GM19372 (cell line): ENCODE measurements around the gene XXYLT1.

Experiments used
- ATAC-seq: cut with Tn5 transposase; IDR thresholded peaks from one replicate; pipeline ENCODE4 v1.9.1; 2021; ENCODE audit warnings: mild to moderate bottlenecking, low read depth, moderate library complexity; ENCODE audit not compliant: unreplicated experiment

Gene XXYLT1

GRCh38 chr3:195210266-195210973 is 60.5 kb downstream of the XXYLT1 start:
- no peak for ATAC-seq

- ATAC-seq: no peak
Observed at GRCh38 chr3:195209847-195210265, 61.1 kb downstream of the XXYLT1 start.

GRCh38 chr3:195209083-195209846 is 61.7 kb downstream of the XXYLT1 start:
- ATAC-seq: no peak

- ATAC-seq: no peak
Observed at GRCh38 chr3:195208631-195209030, 62.3 kb downstream of the XXYLT1 start.

- ATAC-seq: no peak
Observed at GRCh38 chr3:195208183-195208582, 62.8 kb downstream of the XXYLT1 start.

DNA sequence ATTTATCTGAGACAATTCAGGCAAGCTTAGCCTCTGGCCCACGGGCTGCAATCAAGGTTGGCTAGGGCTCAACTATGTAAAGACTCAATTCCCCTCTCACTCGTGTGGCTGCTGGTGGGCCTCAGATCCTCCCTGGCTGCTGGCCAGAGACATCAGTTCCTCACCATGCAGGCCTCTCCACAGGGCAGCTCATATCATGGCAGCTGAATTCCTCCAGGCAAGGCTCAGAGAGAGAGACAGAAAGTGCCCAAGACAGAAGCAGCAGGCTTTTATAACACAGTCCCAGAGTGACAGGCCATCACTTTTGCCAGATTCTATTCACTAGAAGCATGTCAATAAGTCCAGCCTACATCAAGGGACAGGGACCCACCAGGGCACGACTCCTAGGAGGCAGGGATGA is 63.2 kb downstream of the XXYLT1 start:
- no peak for ATAC-seq

DNA sequence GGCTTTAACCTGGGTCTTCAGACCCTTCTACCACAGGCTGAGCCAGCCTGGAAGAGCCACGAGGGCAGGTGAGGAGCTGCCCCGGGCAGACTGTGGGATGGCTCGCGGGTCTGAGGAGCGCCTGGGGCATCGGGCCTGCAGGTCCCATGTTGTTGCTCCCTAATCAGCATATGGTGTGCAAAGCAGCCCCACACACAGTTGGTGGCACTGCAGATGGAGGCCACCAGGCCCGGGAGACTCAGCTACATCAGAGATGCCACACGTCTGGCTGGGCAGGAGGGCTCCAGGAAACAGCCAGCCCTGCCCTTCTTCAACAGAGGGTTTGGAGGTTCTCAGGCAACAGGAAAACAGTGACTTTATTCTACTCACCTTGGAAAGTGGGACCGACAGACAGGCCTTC is 63.9 kb downstream of the XXYLT1 start:
- ATAC-seq: no peak

DNA sequence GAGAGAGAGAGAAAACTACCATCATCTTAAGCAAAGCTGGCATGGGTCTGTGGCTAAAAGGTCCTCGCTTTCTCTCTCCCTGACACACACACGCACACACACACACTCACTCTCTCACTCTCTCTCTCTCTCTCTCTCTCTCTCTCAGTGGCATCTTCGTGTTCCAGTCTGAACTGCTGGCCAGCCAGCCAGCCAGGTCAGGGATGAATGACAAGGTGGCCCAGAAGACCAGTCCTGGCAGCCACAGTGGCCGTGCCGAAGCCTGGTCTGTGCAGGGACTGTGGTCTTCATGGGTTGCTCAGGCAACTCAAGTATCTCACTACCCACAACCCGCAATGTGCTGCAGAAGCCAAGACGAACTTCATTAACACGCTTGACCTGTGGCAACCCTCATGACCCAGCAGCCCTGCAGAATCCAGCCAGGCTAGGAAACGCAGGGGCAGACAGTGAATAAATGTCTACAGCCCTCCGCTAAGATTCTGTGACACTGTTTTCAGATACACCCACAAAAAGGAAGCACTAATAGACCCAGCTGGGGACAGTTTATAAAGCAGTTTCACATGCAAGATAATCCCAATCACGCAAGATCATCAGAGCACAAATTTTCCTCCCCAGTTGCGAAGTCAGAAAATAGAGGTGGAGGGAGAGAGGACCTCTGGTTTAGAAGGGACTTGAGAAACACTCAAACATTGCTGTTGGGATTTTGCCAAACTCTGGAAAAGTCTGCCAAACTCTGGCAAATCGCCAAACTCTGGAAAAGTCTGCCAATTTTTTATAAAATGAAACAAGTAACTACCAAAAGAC is 66.4 kb downstream of the XXYLT1 start:
- ATAC-seq: no peak

- ATAC-seq: no peak
Observed at GRCh38 chr3:195203606-195204005, 67.4 kb downstream of the XXYLT1 start.

- no peak for ATAC-seq
Observed at GRCh38 chr3:195201295-195201694, 69.7 kb downstream of the XXYLT1 start.

- no peak for ATAC-seq
Observed at GRCh38 chr3:195200010-195200822, 70.7 kb downstream of the XXYLT1 start.

GRCh38 chr3:195198426-195199346 is 72.3 kb downstream of the XXYLT1 start:
- no peak for ATAC-seq

- no peak for ATAC-seq
Observed at GRCh38 chr3:195197765-195198425, 73.1 kb downstream of the XXYLT1 start.

- no peak for ATAC-seq
Observed at GRCh38 chr3:195196266-195196665, 74.7 kb downstream of the XXYLT1 start.

- ATAC-seq: no peak
Observed at GRCh38 chr3:195195321-195196209, 75.4 kb downstream of the XXYLT1 start.

GRCh38 chr3:195194559-195195206 is 76.3 kb downstream of the XXYLT1 start:
- ATAC-seq: no peak

DNA sequence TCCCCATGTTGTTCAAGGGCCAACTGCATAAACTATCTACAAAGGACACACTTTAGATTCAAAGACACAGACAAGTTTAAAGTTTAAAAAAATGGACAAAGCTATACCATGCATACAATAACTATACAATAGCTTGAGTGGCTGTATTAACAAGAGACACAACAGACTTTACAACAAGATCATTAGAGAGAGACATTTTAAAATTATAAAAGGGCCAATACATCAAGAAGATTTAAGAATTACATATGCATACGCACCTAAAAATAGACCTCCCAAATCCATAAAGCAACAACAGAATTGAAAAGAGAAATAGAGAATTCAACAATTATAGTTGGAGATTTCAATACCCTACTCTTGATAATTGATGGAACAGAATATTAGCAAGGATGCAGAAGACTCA is 79.4 kb downstream of the XXYLT1 start:
- no peak for ATAC-seq
